Subcutaneous abdominal adipose tissue (tissue), 5 donors: ENCODE results near the gene COL9A2.
"Not testable (repeated sequence)": the region's sequence is repeated elsewhere in the genome, so short reads cannot be mapped to it uniquely, and the experiment has no call there.

Experiments
- H3K27ac ChIP-seq: one replicate; pipeline ENCODE4 v1.7.0; 2013; ENCODE audit warnings: low read depth, mild to moderate bottlenecking, inconsistent platforms, low read length, moderate library complexity
- H3K27me3 ChIP-seq, 5 donors: one replicate each; pipeline ENCODE4 v1.7.0; 2013; ENCODE audit warnings: low read length in 5 of 5, inconsistent platforms in 1 of 5; ENCODE audit not compliant: control insufficient read depth in 5 of 5, insufficient read depth in 4 of 5
- H3K36me3 ChIP-seq, 5 donors: one replicate each; pipeline ENCODE4 v1.7.0; 2013; ENCODE audit warnings: low read length in 5 of 5; ENCODE audit not compliant: control insufficient read depth in 5 of 5, insufficient read depth in 5 of 5
- H3K4me1 ChIP-seq, 5 donors: one replicate each; pipeline ENCODE4 v1.7.0; 2013; ENCODE audit warnings: low read length in 5 of 5, mild to moderate bottlenecking in 3 of 5, moderate library complexity in 1 of 5; ENCODE audit not compliant: control insufficient read depth in 5 of 5, insufficient read depth in 5 of 5
- H3K4me3 ChIP-seq, 5 donors: one replicate each; pipeline ENCODE4 v1.7.0; 2013; ENCODE audit warnings: low read length in 5 of 5, low read depth in 1 of 5
- H3K9ac ChIP-seq, 5 donors: one replicate each; pipeline ENCODE4 v1.7.0; 2013; ENCODE audit warnings: low read length in 5 of 5, mild to moderate bottlenecking in 4 of 5, moderate library complexity in 3 of 5
- H3K9me3 ChIP-seq, 5 donors: one replicate each; pipeline ENCODE4 v1.7.0; 2013; ENCODE audit warnings: low read length in 5 of 5; ENCODE audit not compliant: control insufficient read depth in 5 of 5
- donor health status: healthy.
- donor health status: healthy.
- donor health status: healthy.
- donor health status: healthy.
- donor health status: healthy.

The COL9A2 gene

GRCh38 chr1:40351124-40351523 lies 34.0 kb upstream of the COL9A2 start:
- Histone ChIP-seq H3K27ac (no peak overlapping the region), H3K9me3 (no peaks in the 10 kb centered on the region), H3K4me3 (no peak overlapping the region), H3K27me3 (no peaks in the 10 kb centered on the region), H3K36me3 (no peaks in the 10 kb centered on the region), H3K9ac (no peak overlapping the region), H3K4me1 (peaks cover 0 to 3% (median 0%) of the 10 kb centered on the region in 5 donors)

DNA sequence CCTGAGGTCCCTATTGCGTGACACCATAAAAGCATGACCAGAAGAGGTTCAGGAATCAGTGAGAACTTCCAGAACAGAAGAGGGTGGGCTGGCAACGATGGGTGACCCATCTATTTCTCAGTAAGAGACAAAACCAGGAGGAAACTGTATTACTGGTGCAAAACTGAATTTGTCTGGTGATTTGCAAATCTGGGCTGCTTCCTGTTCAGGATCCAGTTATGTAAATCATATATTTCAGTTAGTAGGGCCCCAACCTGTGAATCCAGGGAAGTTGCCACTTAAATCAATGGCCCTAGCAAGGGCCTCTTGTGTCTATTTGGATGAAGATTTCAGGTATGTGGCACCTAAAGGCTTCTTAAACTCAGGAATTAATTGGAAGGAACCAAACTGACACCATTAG lies 33.3 kb upstream of the COL9A2 start:
- H3K27ac ChIP-seq: no peak overlapping the region
- no peak overlapping the region for H3K9ac ChIP-seq
- no peaks in the 10 kb centered on the region for H3K36me3 ChIP-seq
- H3K9me3 ChIP-seq: no peaks in the 10 kb centered on the region
- peaks cover 0 to 3% (median 0%) of the 10 kb centered on the region in 5 donors for H3K4me1 ChIP-seq
- H3K27me3 ChIP-seq: no peaks in the 10 kb centered on the region
- H3K4me3 ChIP-seq: no peak overlapping the region

DNA sequence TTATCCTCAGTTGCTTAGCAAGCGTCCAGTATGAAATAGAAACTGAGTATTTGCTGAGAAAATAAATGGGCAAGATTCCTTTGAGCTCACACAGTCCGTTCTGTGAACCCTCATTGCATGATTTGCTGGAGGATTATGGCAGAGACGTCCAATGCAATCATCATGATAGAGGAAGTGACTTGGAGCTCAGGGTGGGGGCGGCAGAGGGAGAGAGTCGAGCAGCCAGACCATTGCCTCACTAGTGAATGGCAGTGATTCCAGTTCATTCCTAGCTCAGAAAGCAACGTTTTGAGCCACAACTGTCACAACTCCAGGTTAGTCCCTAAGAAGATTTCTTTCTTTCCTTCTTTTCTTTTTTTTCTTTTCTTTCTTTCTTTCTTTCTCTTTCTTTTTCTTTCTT lies 27.5 kb upstream of the COL9A2 start:
- Histone ChIP-seq H3K9me3 (no peaks in the 10 kb centered on the region), H3K36me3 (no peaks in the 10 kb centered on the region), H3K27me3 (no peaks in the 10 kb centered on the region), H3K4me3 (peak overlapping the region in 3 of 5 donors; percentile 6 to 25 (median 22)), H3K9ac (no peak overlapping the region), H3K27ac (no peak overlapping the region), H3K4me1 (peaks cover 0 to 15% (median 6%) of the 10 kb centered on the region in 5 donors)

GRCh38 chr1:40342381-40342717 lies 25.3 kb upstream of the COL9A2 start:
- not testable (repeated sequence) for H3K27ac ChIP-seq, H3K9ac ChIP-seq

DNA sequence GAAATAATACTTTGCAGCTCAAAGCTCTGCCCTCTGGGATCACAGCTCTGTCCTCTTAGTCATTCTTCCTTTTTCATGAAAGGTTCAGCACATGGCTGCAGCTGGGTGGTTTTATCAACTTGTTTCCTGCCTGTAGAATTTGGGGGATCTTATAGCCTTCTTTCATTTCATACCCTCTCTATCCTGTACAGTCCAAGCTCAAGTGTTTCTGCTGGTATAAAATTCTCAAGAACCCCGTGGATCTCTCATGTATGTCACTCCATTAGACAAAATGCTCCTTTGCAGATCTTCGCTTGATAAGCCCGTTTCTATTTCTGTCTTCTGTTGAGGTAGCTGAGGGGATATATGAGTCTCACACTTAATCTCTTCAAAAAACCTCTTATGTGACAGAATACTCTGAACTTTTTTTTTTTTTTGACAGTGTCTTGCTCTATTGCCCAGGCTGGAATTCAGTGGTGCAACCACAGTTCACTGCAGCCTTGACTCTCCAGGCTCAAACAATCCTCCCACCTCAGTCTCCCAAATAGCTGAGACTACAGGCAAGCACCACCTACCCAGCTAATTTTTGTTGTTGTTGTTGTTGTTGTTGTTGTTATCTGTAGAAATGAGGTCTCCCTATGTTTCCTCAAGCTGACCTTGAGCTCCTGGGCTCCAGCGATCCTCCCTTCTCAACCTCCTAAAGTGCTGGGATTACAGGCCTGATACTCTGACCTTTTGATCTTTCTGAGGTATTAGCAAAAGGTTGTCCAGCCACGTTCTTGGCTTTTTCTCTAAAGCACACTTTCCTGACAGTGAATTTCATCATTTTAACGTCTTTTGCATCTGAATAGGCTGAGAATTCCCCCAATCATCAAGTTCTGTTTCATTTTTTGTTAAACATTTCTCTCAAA lies 24.6 kb upstream of the COL9A2 start:
- H3K9me3 ChIP-seq: no peaks in the 10 kb centered on the region
- no peak overlapping the region for H3K4me3 ChIP-seq
- peaks cover 0 to 20% (median 6%) of the 10 kb centered on the region in 5 donors for H3K4me1 ChIP-seq
- H3K27me3 ChIP-seq: no peaks in the 10 kb centered on the region
- no peak overlapping the region for H3K9ac ChIP-seq
- no peak overlapping the region for H3K27ac ChIP-seq
- no peaks in the 10 kb centered on the region for H3K36me3 ChIP-seq

More at GRCh38 chr1:40342381-40342717, 25.3 kb upstream of the COL9A2 start:
- H3K4me3 ChIP-seq, H3K9me3 ChIP-seq, H3K36me3 ChIP-seq, H3K27me3 ChIP-seq: not testable (repeated sequence)
- peaks cover 0 to 20% (median 6%) of the 10 kb centered on the region in 5 donors for H3K4me1 ChIP-seq

DNA sequence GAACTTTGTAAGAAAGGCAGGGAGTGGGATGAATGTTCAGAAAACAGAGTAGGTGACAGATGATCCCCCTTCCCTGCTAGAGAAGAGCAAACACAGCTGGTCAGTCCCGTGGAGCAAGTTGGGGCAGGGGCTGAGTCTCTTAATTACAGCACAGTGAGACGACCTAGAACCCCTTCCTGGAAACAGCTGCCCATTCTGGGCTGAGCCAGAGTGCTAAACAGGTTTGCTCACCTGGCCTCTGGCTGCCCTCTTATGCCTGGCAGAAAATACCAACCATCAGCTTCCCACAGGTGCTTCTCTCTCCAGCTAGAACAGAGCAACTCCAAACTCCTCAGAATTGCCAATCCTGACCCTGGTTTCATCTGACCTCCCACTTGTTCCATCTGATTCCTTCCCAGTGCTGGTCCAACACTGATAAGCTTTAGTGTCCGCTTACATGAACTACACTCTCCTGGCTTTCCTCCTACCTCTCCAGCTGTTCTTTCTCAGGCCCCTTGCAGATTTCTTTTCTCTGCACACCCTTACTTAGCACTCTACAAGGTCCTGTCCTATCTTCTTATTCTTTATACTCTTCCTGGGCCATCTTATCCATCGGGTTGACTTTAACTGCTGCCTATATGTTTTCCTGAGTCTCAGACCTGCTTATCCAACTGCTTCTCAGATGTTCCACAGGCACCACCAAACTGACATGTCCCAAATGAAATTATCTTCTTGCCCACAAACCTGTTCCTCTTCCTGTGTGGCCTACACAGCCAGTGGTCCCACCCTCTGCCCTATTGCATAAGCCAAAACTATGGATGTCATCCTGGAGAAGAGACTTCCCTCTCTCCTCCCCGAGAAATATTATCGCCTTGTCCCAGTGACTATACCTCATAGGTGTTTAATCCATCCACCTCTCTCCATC lies 22.6 kb upstream of the COL9A2 start:
- Histone ChIP-seq H3K27ac (no peak overlapping the region), H3K9me3 (no peaks in the 10 kb centered on the region), H3K4me3 (no peak overlapping the region), H3K27me3 (no peaks in the 10 kb centered on the region), H3K4me1 (peaks cover 0 to 14% (median 6%) of the 10 kb centered on the region in 5 donors), H3K9ac (no peak overlapping the region), H3K36me3 (no peaks in the 10 kb centered on the region)

- Histone ChIP-seq H3K36me3 (no peaks in the 10 kb centered on the region), H3K9me3 (no peaks in the 10 kb centered on the region), H3K4me1 (peaks cover 0 to 8% (median 4%) of the 10 kb centered on the region in 5 donors), H3K27ac (no peak overlapping the region), H3K27me3 (no peaks in the 10 kb centered on the region), H3K4me3 (peak overlapping the region in 4 of 5 donors; percentile 22 to 44 (median 42)), H3K9ac (no peak overlapping the region)
Observed at GRCh38 chr1:40338745-40339419, 21.8 kb upstream of the COL9A2 start.

GRCh38 chr1:40337443-40337842 lies 20.4 kb upstream of the COL9A2 start:
- H3K9ac ChIP-seq: no peak overlapping the region
- H3K27ac ChIP-seq: no peak overlapping the region
- no peaks in the 10 kb centered on the region for H3K27me3 ChIP-seq
- H3K4me3 ChIP-seq: no peak overlapping the region
- peaks cover 0 to 8% (median 4%) of the 10 kb centered on the region in 5 donors for H3K4me1 ChIP-seq
- no peaks in the 10 kb centered on the region for H3K9me3 ChIP-seq
- H3K36me3 ChIP-seq: no peaks in the 10 kb centered on the region

DNA sequence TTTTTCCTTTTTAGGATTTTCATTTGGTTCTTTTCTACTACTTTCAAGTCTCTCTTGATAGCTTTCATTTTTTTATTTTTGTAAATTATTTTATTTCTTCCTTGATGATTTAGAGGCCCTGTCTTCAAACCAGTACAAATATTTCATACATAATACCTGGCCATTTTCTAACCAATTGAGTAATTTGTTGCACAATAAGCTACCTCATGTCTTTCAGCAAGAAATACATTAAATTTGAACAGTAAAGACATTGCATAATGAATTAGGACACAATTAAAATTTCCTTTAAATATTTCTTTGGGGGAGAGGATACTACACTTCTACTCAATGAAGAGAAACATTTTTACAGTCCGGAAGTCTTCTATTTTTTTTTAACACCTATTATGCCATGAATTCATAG lies 15.6 kb upstream of the COL9A2 start:
- H3K27ac ChIP-seq: no peak overlapping the region
- no peaks in the 10 kb centered on the region for H3K4me1 ChIP-seq
- H3K4me3 ChIP-seq: no peak overlapping the region
- H3K9ac ChIP-seq: no peak overlapping the region
- H3K36me3 ChIP-seq: no peaks in the 10 kb centered on the region
- H3K27me3 ChIP-seq: no peaks in the 10 kb centered on the region
- peaks cover 0 to 2% (median 0%) of the 10 kb centered on the region in 5 donors for H3K9me3 ChIP-seq
